WERI-Rb-1 (cell line): ENCODE measurements around the gene ITSN1.

Experiments used
- DNase-seq: peaks from one replicate; pipeline ENCODE4 v3.0.0-alpha.2; 2020
- H3K27ac ChIP-seq: fragments of 250-450 bp; sonication (Bioruptor Pico); 2 replicates; pipeline ENCODE4 v1.5.1; 2020; ENCODE audit warnings: mild to moderate bottlenecking, moderate library complexity
- H3K27me3 ChIP-seq: fragments of 250-450 bp; sonication (Bioruptor Pico); 2 replicates; pipeline ENCODE4 v1.5.1; 2021; ENCODE audit warnings: mild to moderate bottlenecking, low read depth, moderate library complexity; ENCODE audit not compliant: insufficient read depth, severe bottlenecking
- H3K36me3 ChIP-seq: fragments of 250-450 bp; sonication (Bioruptor Pico); 2 replicates; pipeline ENCODE4 v1.5.1; 2020; ENCODE audit warnings: mild to moderate bottlenecking, moderate library complexity
- H3K4me3 ChIP-seq: 2 replicates; pipeline ENCODE4 v1.5.1; 2011; ENCODE audit warnings: low read depth, mild to moderate bottlenecking, control low read depth, low read length
- H3K9me3 ChIP-seq: fragments of 250-450 bp; sonication (Bioruptor Pico); 2 replicates; pipeline ENCODE4 v1.5.1; 2021; ENCODE audit warnings: mild to moderate bottlenecking, moderate library complexity; ENCODE audit not compliant: severe bottlenecking
- TF ChIP-seq, protein P1 (sequence below): IDR thresholded peaks from 2 replicates; pipeline ENCODE4 v1.5.1; 2011; ENCODE audit warnings: low read depth, mild to moderate bottlenecking, control low read depth, inconsistent platforms, low read length

Gene ITSN1

GRCh38 chr21:33820230-33820770 lies 178.0 kb downstream of the ITSN1 start:
- Histone ChIP-seq H3K4me3 (no peak overlapping the region), H3K9me3 (no peaks in the 10 kb centered on the region), H3K36me3 (peaks cover 50% of the 10 kb centered on the region), H3K27me3 (no peaks in the 10 kb centered on the region), H3K27ac (no peak overlapping the region)
- no peak for DNase-seq
- TF ChIP-seq, protein P1, sequence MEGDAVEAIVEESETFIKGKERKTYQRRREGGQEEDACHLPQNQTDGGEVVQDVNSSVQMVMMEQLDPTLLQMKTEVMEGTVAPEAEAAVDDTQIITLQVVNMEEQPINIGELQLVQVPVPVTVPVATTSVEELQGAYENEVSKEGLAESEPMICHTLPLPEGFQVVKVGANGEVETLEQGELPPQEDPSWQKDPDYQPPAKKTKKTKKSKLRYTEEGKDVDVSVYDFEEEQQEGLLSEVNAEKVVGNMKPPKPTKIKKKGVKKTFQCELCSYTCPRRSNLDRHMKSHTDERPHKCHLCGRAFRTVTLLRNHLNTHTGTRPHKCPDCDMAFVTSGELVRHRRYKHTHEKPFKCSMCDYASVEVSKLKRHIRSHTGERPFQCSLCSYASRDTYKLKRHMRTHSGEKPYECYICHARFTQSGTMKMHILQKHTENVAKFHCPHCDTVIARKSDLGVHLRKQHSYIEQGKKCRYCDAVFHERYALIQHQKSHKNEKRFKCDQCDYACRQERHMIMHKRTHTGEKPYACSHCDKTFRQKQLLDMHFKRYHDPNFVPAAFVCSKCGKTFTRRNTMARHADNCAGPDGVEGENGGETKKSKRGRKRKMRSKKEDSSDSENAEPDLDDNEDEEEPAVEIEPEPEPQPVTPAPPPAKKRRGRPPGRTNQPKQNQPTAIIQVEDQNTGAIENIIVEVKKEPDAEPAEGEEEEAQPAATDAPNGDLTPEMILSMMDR: no peak

DNA sequence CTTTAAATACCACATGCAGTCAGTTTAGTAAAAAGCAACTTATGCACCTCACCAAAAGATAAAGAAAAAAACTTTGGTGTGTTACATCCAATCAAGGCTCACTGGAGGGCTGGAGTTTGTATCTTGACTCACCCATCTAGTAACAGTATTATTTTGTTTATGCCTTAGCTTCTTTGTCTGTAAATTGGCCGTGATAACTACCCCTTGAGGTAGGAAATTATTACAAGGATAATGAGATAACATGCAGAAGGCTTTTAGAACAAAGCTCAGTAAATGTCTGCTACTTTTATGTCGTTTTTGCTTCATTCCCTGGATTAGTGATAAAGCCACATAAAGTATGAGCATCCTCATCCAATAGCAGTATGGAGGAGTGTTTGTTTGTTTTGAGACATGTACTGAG lies 178.5 kb downstream of the ITSN1 start:
- no peak for DNase-seq
- TF ChIP-seq, protein P1: no peak
- Histone ChIP-seq H3K27me3 (no peaks in the 10 kb centered on the region), H3K27ac (no peak overlapping the region), H3K9me3 (no peaks in the 10 kb centered on the region), H3K4me3 (no peak overlapping the region), H3K36me3 (peaks cover 46% of the 10 kb centered on the region)

DNA sequence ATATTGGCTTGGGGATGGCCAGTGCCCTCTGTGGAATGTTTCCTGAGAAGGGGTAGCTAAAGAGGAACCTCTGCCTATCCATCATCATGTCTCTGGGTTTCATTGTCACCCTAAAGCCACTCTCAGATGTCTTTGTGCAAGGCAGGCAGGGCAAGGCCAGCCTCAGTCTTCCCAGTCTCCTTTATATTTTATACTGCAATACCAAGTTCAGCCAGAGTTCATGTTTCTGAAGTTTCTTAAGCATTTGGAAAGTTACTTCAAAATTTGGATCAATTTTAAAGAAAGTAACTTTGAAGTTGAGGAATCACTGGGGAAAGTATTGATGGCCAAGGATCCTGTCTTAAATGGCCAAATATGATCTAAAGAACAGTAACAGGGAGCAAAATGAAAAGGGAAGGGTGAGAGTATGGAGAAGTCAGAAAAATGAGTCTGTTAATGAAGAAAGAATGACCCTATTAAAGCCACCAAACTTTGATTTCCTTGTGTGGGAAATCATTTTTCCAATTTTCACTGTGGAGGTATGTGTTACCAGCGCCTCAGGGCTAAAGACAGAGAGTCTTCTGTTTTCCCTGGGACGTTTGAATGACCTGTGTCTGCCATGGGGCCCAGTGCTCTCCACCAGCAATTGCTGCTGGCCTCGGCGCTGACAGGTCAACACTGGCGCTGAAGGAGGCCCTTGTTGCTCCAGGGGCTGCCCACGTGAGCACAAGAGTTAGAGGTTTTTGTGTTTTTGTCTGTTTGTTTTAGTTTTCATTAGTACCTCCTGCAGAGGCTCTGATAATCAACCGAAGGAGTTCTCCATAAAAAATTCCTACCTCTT lies 179.4 kb downstream of the ITSN1 start:
- TF ChIP-seq, protein P1: no peak
- Histone ChIP-seq H3K9me3 (no peaks in the 10 kb centered on the region), H3K36me3 (peaks cover 40% of the 10 kb centered on the region), H3K27me3 (no peaks in the 10 kb centered on the region), H3K4me3 (no peak overlapping the region), H3K27ac (no peak overlapping the region)
- DNase-seq: no peak

- Histone ChIP-seq H3K36me3 (peaks cover 39% of the 10 kb centered on the region), H3K27ac (no peak overlapping the region)
- DNase-seq: no peak
Observed at GRCh38 chr21:33824156-33824941, 182.0 kb downstream of the ITSN1 start.

DNA sequence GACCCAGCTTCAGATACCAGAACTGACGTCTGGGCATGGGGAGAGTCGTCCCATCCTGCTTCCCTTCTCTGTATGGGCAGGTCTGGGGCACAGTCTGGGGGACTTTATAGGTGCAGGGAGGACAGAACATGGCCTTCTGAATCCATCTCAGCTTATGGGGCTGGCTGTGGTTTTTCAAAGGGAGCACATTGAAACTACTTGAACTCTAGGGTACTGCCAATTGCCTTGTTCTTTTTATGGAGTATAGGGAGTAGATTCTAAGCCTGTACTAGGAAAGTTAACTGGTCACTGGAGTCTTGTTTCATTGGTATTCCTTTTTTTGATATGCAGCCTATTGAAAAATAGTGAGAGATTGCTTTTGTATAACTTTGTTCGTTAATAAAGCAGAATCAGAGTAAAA lies 183.1 kb downstream of the ITSN1 start:
- Histone ChIP-seq H3K9me3 (no peaks in the 10 kb centered on the region), H3K27ac (no peak overlapping the region), H3K4me3 (no peak overlapping the region), H3K27me3 (no peaks in the 10 kb centered on the region), H3K36me3 (peaks cover 44% of the 10 kb centered on the region)
- DNase-seq: no peak
- TF ChIP-seq, protein P1: no peak

More at GRCh38 chr21:33824156-33824941, 182.0 kb downstream of the ITSN1 start:
- Histone ChIP-seq H3K27me3 (no peaks in the 10 kb centered on the region), H3K9me3 (no peaks in the 10 kb centered on the region), H3K4me3 (no peak overlapping the region)
- TF ChIP-seq, protein P1: no peak
